RWPE2 (cell line): ENCODE measurements around the gene FAM98A.

Source experiments
- ATAC-seq: fragments of 200-7000 bp; cut with Tn5 transposase; 3 replicates; pipeline ENCODE4 v1.9.1; 2021; ENCODE audit warnings: low read depth
- DNase-seq: peaks from one replicate; pipeline ENCODE4 v3.0.0-alpha.2; 2020; ENCODE audit warnings: low spot score
- H3K27ac ChIP-seq: fragments of 450-650 bp; 2 replicates; pipeline ENCODE4 v1.5.1; 2017; ENCODE audit warnings: mild to moderate bottlenecking; ENCODE audit not compliant: poor library complexity, severe bottlenecking
- H3K27me3 ChIP-seq: fragments of 250-450 bp; sonication (Bioruptor Pico); 2 replicates; pipeline ENCODE4 v1.5.1; 2021; ENCODE audit warnings: mild to moderate bottlenecking, moderate library complexity; ENCODE audit not compliant: insufficient read depth, poor library complexity, severe bottlenecking
- H3K36me3 ChIP-seq: fragments of 250-450 bp; sonication (Bioruptor Pico); 2 replicates; pipeline ENCODE4 v1.5.1; 2020; ENCODE audit warnings: low read depth, mild to moderate bottlenecking, moderate library complexity
- H3K4me1 ChIP-seq: fragments of 250-450 bp; sonication (Bioruptor Pico); 2 replicates; pipeline ENCODE4 v1.5.1; 2021; ENCODE audit warnings: mild to moderate bottlenecking, moderate library complexity; ENCODE audit not compliant: insufficient read depth, poor library complexity, severe bottlenecking
- H3K4me3 ChIP-seq: fragments of 250-450 bp; sonication (Bioruptor Pico); 2 replicates; pipeline ENCODE4 v1.5.1; 2021; ENCODE audit warnings: mild to moderate bottlenecking, moderate library complexity; ENCODE audit not compliant: severe bottlenecking
- H3K9me3 ChIP-seq: fragments of 250-450 bp; sonication (Bioruptor Pico); 2 replicates; pipeline ENCODE4 v1.5.1; 2021; ENCODE audit warnings: mild to moderate bottlenecking, moderate library complexity; ENCODE audit not compliant: severe bottlenecking
- CTCF ChIP-seq: fragments of 450-650 bp; IDR thresholded peaks from one replicate; pipeline ENCODE4 v1.5.1; 2017; ENCODE audit warnings: mild to moderate bottlenecking, moderate library complexity; ENCODE audit not compliant: poor library complexity, severe bottlenecking

Gene FAM98A

GRCh38 chr2:33617989-33618388, 18.9 kb upstream of the FAM98A start:
- Histone ChIP-seq H3K27ac (no peak overlapping the region), H3K4me1 (no peaks in the 10 kb centered on the region), H3K4me3 (no peak overlapping the region), H3K9me3 (no peaks in the 10 kb centered on the region), H3K27me3 (no peaks in the 10 kb centered on the region), H3K36me3 (no peaks in the 10 kb centered on the region)
- TF ChIP-seq CTCF = no peak
- no peak for DNase-seq
- ATAC-seq = no peak

GRCh38 chr2:33617401-33617800, 18.3 kb upstream of the FAM98A start:
- Histone ChIP-seq H3K9me3 (no peaks in the 10 kb centered on the region), H3K36me3 (no peaks in the 10 kb centered on the region), H3K27ac (no peak overlapping the region), H3K4me1 (no peaks in the 10 kb centered on the region), H3K4me3 (no peak overlapping the region), H3K27me3 (no peaks in the 10 kb centered on the region)
- no peak for TF ChIP-seq CTCF
- DNase-seq (no peak), ATAC-seq (no peak)

- Histone ChIP-seq H3K36me3 (no peaks in the 10 kb centered on the region), H3K4me3 (no peak overlapping the region), H3K27ac (no peak overlapping the region), H3K9me3 (no peaks in the 10 kb centered on the region), H3K27me3 (no peaks in the 10 kb centered on the region), H3K4me1 (no peaks in the 10 kb centered on the region)
- TF ChIP-seq CTCF = no peak
- ATAC-seq (no peak), DNase-seq (no peak)
Observed at GRCh38 chr2:33616873-33617272, 17.8 kb upstream of the FAM98A start.

- no peak for TF ChIP-seq CTCF
- ATAC-seq (no peak), DNase-seq (no peak)
- Histone ChIP-seq H3K27ac (no peak overlapping the region), H3K36me3 (no peaks in the 10 kb centered on the region), H3K27me3 (no peaks in the 10 kb centered on the region), H3K9me3 (no peaks in the 10 kb centered on the region), H3K4me1 (no peaks in the 10 kb centered on the region), H3K4me3 (no peak overlapping the region)
Observed at GRCh38 chr2:33614190-33614589, 15.1 kb upstream of the FAM98A start.

GRCh38 chr2:33607905-33608304, 8.8 kb upstream of the FAM98A start:
- no peak overlapping the region for H3K4me3 ChIP-seq
- H3K9me3 ChIP-seq = no peaks in the 10 kb centered on the region
- no peaks in the 10 kb centered on the region for H3K4me1 ChIP-seq
- H3K27me3 ChIP-seq = no peaks in the 10 kb centered on the region
- TF ChIP-seq CTCF = no peak
- H3K27ac ChIP-seq = no peak overlapping the region
- ATAC-seq = no peak
- no peak for DNase-seq
- H3K36me3 ChIP-seq = no peaks in the 10 kb centered on the region
